Large intestine (tissue), 3 donors: Measurements from ENCODE around the gene RGSL1. TPM values are rescaled to one million over a fixed set of nuclear protein-coding genes. Genes with fewer than 3 reads are reported as not detected.
A peak's percentile ranks its signal among the peaks of the same experiment; 100 is the strongest.

ENCODE experiments used
- DNase-seq, 2 donors: peaks; one replicate each; pipeline versions ENCODE4 v3.0.0 to v3.0.0-alpha.2; 2013
- H3K27ac ChIP-seq: one replicate; pipeline ENCODE4 v1.5.1; 2013; ENCODE audit warnings: low read length
- H3K27me3 ChIP-seq: 2 replicates; pipeline ENCODE4 v1.6.1; 2013; ENCODE audit warnings: low read length; ENCODE audit not compliant: control insufficient read depth, insufficient read depth
- H3K36me3 ChIP-seq: 2 replicates; pipeline ENCODE4 v1.6.1; 2013; ENCODE audit warnings: low read length; ENCODE audit not compliant: control insufficient read depth, insufficient read depth
- H3K4me1 ChIP-seq: one replicate; pipeline ENCODE4 v1.6.1; 2013; ENCODE audit warnings: low read length; ENCODE audit not compliant: control insufficient read depth, insufficient read depth
- H3K4me3 ChIP-seq: one replicate; pipeline ENCODE4 v1.5.1; 2013; ENCODE audit warnings: low read length
- H3K9me3 ChIP-seq: one replicate; pipeline ENCODE4 v1.6.1; 2013; ENCODE audit warnings: mild to moderate bottlenecking, low read depth, low read length, moderate library complexity; ENCODE audit not compliant: control insufficient read depth
- WGBS: methylation state at CpG from one replicate; pipeline ENCODE4 v1.1.5; 2013; ENCODE audit warnings: low lambda C conversion rate; ENCODE audit not compliant: insufficient coverage; 5-methylcytosine and 5-hydroxymethylcytosine counted together
- polyA plus RNA-seq: library from polyadenylated mRNA; unstranded; fragments of 120-200 nt; gene quantifications from one replicate; pipeline ENCODE4 v1.2.1, GENCODE V29; 2013

Gene RGSL1
- polyA plus RNA-seq, 1 donor, result not detected

DNA sequence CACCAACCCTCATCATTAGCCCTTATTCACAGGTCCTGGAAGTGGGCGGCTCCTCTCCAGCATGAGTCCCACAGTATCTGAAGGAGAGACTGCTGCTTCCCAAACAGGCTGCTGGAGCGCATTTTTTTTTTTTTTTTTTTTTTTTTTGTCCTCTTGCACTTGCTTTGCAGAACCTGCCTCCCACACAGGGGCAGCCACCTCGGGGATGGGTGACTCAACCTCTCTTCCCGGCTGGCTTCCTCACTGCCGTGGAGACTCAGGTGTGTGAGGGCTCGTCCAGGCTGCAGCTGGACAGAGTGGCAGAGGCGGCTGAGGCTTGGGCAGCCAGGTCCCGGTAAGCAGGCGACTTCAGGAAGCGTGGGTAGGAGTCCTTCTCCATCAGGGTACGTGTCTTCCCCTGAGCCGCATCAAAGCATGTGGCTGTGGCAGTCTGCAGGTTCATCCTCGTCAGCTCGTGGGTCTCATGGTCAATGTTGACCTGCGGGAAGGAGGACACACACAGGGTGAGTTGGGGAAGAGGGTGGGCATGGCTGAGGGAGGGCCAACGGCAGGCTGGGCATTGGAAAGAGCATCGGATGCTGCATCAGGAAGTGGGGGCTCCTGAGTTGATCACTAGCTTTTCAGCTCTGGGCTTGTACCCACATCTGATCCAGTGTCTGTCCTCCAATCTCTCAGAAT is 150.2 kb downstream of the RGSL1 start:
- WGBS, result no CpG with 5 or more reads among the region's 17 CpGs
- Histone ChIP-seq H3K27me3 (peaks cover 18% of the 10 kb centered on the region), H3K9me3 (no peaks in the 10 kb centered on the region), H3K4me3 (no peak overlapping the region), H3K36me3 (no peaks in the 10 kb centered on the region), H3K4me1 (peaks cover 11% of the 10 kb centered on the region), H3K27ac (no peak overlapping the region)
- DNase-seq, result no peak

- Histone ChIP-seq H3K27ac (no peak overlapping the region), H3K27me3 (peaks cover 21% of the 10 kb centered on the region), H3K4me3 (no peak overlapping the region), H3K4me1 (peaks cover 11% of the 10 kb centered on the region), H3K36me3 (no peaks in the 10 kb centered on the region), H3K9me3 (no peaks in the 10 kb centered on the region)
- DNase-seq, result no peak
- 44% methylated on average over 1 of the region's 5 CpGs for WGBS
Measured at GRCh38 chr1:182600745-182601415, 150.9 kb downstream of the RGSL1 start.

- Histone ChIP-seq H3K4me3 (no peak overlapping the region), H3K27ac (no peak overlapping the region), H3K27me3 (peaks cover 22% of the 10 kb centered on the region), H3K9me3 (no peaks in the 10 kb centered on the region), H3K4me1 (peaks cover 11% of the 10 kb centered on the region), H3K36me3 (no peaks in the 10 kb centered on the region)
- WGBS, result no CpG with 5 or more reads among the region's 6 CpGs
- DNase-seq, result peak; percentile 52 to 59
Measured at GRCh38 chr1:182601416-182601786, 151.5 kb downstream of the RGSL1 start.

DNA sequence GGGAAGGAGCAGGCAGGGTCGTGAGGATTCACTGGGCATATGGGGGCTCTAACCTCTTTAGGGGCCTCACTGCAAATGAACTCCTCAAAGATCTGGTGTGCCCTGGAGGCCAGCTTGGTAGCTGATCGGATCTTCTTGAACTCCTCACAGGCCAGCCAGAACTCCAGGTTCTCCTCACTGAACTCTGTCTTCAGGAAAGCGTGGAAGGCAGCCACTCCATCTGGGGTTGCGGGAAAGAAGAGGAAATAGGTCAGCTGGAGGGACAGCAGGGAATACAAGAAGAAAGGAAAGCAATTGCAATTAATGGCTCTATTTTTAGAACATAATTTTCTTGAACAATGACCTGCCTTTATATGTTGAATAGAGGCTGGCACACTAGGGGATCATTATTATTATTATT is 152.0 kb downstream of the RGSL1 start:
- H3K27me3 ChIP-seq, result peaks cover 25% of the 10 kb centered on the region
- no peak overlapping the region for H3K27ac ChIP-seq
- H3K9me3 ChIP-seq, result no peaks in the 10 kb centered on the region
- DNase-seq, result no peak
- no peaks in the 10 kb centered on the region for H3K36me3 ChIP-seq
- WGBS, result 79% methylated on average over 2 of the region's 4 CpGs
- H3K4me1 ChIP-seq, result peaks cover 11% of the 10 kb centered on the region
- no peak overlapping the region for H3K4me3 ChIP-seq

DNA sequence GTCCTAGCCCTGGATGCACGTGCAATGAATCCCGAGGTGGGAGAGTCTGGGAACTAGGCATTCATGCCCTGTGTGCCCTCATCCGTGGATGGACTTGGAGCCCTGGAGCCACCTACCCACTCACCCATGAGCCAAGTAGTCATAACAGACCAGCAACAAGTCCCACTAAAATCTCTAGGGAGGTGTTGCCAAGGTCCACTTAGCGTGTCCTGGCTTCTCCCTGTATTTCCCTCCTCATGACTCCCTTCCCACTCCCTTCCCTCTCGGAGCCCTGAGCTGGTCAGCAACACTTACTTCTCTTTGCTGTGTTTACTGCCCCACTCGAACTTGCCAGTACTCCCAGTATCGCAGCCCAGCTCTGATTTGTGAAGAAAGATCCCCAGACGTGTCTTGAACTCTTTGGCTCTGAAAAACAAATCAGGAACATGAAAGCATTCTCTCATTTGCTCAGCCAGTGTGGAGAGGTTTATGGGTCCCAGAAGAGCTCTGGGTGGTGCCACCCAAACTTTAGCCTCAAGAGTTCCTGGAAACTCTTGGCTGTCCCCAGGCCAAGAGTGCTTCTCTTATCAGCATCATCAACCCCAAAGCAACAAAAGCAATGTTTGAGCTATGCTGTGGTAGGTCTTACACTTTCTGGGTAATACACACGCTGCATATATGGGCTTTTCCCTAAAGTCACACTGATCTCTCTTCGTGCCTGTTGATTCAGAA is 153.1 kb downstream of the RGSL1 start:
- whole genome bisulfite sequencing, result 90% methylated on average over 2 of the region's 10 CpGs

DNA sequence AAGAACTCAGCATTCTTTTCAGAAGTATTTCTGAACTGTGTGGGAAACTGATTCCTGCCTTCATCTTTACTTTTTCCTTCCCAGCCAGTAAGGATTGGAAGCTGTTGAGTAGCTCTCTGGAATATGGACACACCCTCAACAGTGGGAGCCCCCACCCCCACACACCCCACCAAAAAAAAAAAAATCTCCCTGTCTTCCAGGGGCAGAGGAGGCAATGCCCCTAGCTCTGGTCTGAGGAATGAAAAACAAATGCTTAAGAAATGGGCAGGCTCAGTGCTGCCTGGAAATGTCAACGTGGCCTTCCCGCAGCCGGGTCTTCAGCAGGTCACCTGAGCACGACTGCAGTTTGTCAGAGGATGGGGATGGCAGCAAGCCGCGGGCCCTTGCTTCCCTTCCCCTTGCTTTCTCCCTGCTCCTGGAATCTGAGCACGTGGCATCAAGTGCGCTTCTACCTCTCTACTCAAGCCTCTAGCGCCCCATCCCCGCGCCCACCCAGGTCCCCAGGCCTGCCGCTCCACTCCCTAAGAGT is 153.8 kb downstream of the RGSL1 start:
- DNase-seq, result no peak

More for the DNA sequence above, 153.1 kb downstream of the RGSL1 start:
- peaks cover 11% of the 10 kb centered on the region for H3K4me1 ChIP-seq
- no peak overlapping the region for H3K4me3 ChIP-seq
- H3K9me3 ChIP-seq, result no peaks in the 10 kb centered on the region
- DNase-seq, result no peak
- peaks cover 32% of the 10 kb centered on the region for H3K27me3 ChIP-seq
- no peak overlapping the region for H3K27ac ChIP-seq
- H3K36me3 ChIP-seq, result no peaks in the 10 kb centered on the region

DNA sequence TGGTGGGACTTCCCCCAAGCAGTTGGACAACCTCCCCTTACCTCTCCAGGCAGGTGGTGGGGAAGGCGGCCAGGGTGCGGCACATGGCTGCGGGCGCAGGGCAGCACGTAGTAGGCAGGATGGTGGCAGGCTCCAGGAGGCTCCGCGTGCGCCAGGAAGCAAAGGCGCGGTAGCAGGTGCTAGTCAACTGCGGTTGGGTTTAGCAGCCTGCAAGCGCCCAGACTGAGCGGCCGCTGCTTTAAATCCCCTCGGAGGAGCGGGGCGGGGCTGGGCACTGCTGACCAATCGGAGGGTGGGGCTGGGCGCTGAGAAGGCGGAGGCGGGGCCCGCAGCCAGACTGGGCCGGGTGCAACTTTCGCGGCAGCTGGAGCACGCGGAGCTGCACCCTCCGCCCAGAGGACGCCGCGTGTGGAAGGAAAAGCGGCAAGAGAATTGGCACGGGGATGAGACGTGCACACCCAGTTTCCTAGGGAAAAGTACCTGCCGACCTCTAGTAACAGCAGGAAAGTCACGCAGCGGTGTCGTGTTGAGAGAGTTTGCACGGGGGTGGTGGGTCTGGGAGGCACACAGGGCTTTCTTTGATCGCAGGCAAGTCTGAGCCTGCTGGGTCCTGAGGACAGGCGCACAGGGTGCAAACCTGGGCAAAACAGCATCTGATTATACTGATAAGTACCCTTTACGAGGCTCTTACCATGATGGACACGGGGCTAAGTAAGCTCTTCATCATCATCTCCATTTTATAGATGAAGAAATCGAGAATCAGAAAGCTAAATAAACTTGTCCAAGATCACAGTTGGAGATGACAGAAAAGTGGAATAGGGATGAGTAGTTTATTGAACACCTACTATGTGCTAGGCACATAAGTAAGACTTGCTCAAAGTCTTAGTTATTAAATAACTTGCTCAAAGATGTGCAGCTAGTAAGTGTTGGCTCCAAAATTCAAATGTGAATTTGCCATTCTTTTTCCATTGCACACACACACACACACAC is 154.5 kb downstream of the RGSL1 start, which contains the start of gene RGS16:
Gene RGS16 (minus strand): TSS at position 215 of the 990 bp plus-strand sequence. CDS start 130 bp downstream, at position 85.
- H3K9me3 ChIP-seq, result no peaks in the 10 kb centered on the region
- peak within 1 kb of the TSS; percentile 36 for H3K4me3 ChIP-seq
- no CpG with 5 or more reads among the region's 44 CpGs for WGBS
- peak; percentile 79 to 90 for DNase-seq
- H3K27me3 ChIP-seq, result peaks cover 39% of the 10 kb centered on the region
- peaks cover 11% of the 10 kb centered on the region for H3K4me1 ChIP-seq
- H3K27ac ChIP-seq, result no peak within 1 kb of the TSS
- H3K36me3 ChIP-seq, result no peaks in the 10 kb centered on the region

More for the DNA sequence above, 153.8 kb downstream of the RGSL1 start:
- no peak overlapping the region for H3K27ac ChIP-seq
- no peaks in the 10 kb centered on the region for H3K9me3 ChIP-seq
- peaks cover 33% of the 10 kb centered on the region for H3K27me3 ChIP-seq
- peaks cover 11% of the 10 kb centered on the region for H3K4me1 ChIP-seq
- H3K36me3 ChIP-seq, result no peaks in the 10 kb centered on the region
- peak overlapping the region; percentile 36 for H3K4me3 ChIP-seq
- WGBS, result no CpG with 5 or more reads among the region's 12 CpGs

DNA sequence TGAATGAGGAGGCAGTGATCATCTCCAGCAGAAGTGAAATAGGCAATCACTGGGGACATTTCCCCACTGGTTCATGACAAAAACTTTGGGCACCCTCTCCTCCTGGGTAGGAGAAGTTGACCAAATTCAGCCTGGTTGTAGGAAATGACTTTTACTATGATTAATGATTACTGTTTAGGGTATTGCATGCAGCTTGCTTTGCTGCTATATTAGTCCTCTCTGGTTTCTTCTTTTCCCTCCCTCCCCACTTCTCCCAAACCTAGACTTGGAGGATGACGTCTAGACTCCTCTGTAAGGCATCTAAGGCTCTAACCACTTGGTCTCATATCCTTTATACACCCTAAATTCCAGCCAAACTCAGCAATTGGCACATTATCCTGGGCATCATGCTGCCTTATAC is 157.6 kb downstream of the RGSL1 start:
- peaks cover 57% of the 10 kb centered on the region for H3K27me3 ChIP-seq
- peaks cover 11% of the 10 kb centered on the region for H3K4me1 ChIP-seq
- H3K27ac ChIP-seq, result no peak overlapping the region
- H3K36me3 ChIP-seq, result no peaks in the 10 kb centered on the region
- no peak overlapping the region for H3K4me3 ChIP-seq
- DNase-seq, result no peak
- no peaks in the 10 kb centered on the region for H3K9me3 ChIP-seq
- WGBS, result 100% methylated on average over 1 of the region's 1 CpG

GRCh38 chr1:182608236-182608635 is 158.3 kb downstream of the RGSL1 start:
- H3K9me3 ChIP-seq, result no peaks in the 10 kb centered on the region
- no peak overlapping the region for H3K4me3 ChIP-seq
- WGBS, result 100% methylated on average over 1 of the region's 2 CpGs
- H3K27ac ChIP-seq, result no peak overlapping the region
- peaks cover 58% of the 10 kb centered on the region for H3K27me3 ChIP-seq
- no peak for DNase-seq
- H3K4me1 ChIP-seq, result peaks cover 11% of the 10 kb centered on the region
- H3K36me3 ChIP-seq, result no peaks in the 10 kb centered on the region
